Measurements from ENCODE around the gene ARHGEF10L. TPM values are rescaled to one million over a fixed set of nuclear protein-coding genes. Genes with fewer than 3 reads are reported as not detected.

The ARHGEF10L gene
- total and polyA plus RNA-seq, 8 donors, result 36.2 to 104 (median 52.8) TPM

- ATAC-seq (peak; percentile 1 to 33 (median 18)), FAIRE-seq (no peak), DNase-seq (no peak)
- H3K9me3 ChIP-seq, result no peaks in the 10 kb centered on the region
- peaks cover 40 to 45% (median 43%) of the 10 kb centered on the region in 3 donors for H3K4me1 ChIP-seq
- intact Hi-C loops (cut with DNase I), result no loop called here
- no peaks in the 10 kb centered on the region for H3K27me3 ChIP-seq
- no peak for TF ChIP-seq CTCF (IDR thresholded peaks at IDR 0.05)
- H3K27ac ChIP-seq, result peak overlapping the region; percentile 58 to 75 (median 74)
- H3K4me3 ChIP-seq, result no peak overlapping the region
- WGBS, 2 donors, result 37 to 57% methylated on average over 3 of the region's 3 CpGs
- H3K36me3 ChIP-seq, result peaks cover 0 to 12% (median 0%) of the 10 kb centered on the region in 3 donors
These were observed 48.2 kb downstream of the ARHGEF10L start for GRCh38 chr1:17587693-17588047.

- peak overlapping the region; percentile 58 to 75 (median 74) for H3K27ac ChIP-seq
- WGBS, 2 donors, result 3 to 7% methylated on average over 11 to 13 of the region's 13 CpGs
- peak; percentile 83 to 90 (median 86) for ATAC-seq
These were observed 48.8 kb downstream of the ARHGEF10L start for GRCh38 chr1:17588048-17588871.

GRCh38 chr1:17591814-17592430 is 52.4 kb downstream of the ARHGEF10L start:
- H3K27ac ChIP-seq, result peak overlapping the region in 1 of 4 donors; percentile 18
- H3K4me3 ChIP-seq, result no peak overlapping the region
- no peak for ATAC-seq
- H3K9me3 ChIP-seq, result no peaks in the 10 kb centered on the region
- no peak for FAIRE-seq
- H3K36me3 ChIP-seq, result peaks cover 0 to 32% (median 12%) of the 10 kb centered on the region in 3 donors
- peaks cover 10 to 20% (median 16%) of the 10 kb centered on the region in 3 donors for H3K4me1 ChIP-seq
- no peak for TF ChIP-seq CTCF (IDR thresholded peaks at IDR 0.05)
- intact Hi-C loops (cut with DNase I), result no loop called here
- 22 to 30% methylated on average over 7 of the region's 7 CpGs for WGBS, 2 donors
- no peaks in the 10 kb centered on the region for H3K27me3 ChIP-seq
- DNase-seq, result no peak

More at GRCh38 chr1:17588048-17588871, 48.8 kb downstream of the ARHGEF10L start:
- no peaks in the 10 kb centered on the region for H3K9me3 ChIP-seq
- no peaks in the 10 kb centered on the region for H3K27me3 ChIP-seq
- H3K4me1 ChIP-seq, result peaks cover 37 to 44% (median 38%) of the 10 kb centered on the region in 3 donors
- DNase-seq (peak; percentile 78 to 93 (median 88)), FAIRE-seq (no peak)
- H3K4me3 ChIP-seq, result peak overlapping the region in 1 of 4 donors; percentile 1
- peaks cover 0 to 18% (median 0%) of the 10 kb centered on the region in 3 donors for H3K36me3 ChIP-seq
- intact Hi-C loops (cut with DNase I), result no loop called here
- no peak for TF ChIP-seq CTCF (IDR thresholded peaks at IDR 0.05)

GRCh38 chr1:17594026-17594425 is 54.5 kb downstream of the ARHGEF10L start:
- H3K4me1 ChIP-seq, result peaks cover 0 to 4% (median 0%) of the 10 kb centered on the region in 3 donors
- intact Hi-C loops (cut with DNase I), result no loop called here
- DNase-seq, result no peak
- 84 to 91% methylated on average over 5 of the region's 5 CpGs for WGBS, 2 donors
- H3K36me3 ChIP-seq, result peaks cover 0 to 32% (median 16%) of the 10 kb centered on the region in 3 donors
- no peak for TF ChIP-seq CTCF (IDR thresholded peaks at IDR 0.05)
- no peak for FAIRE-seq
- no peaks in the 10 kb centered on the region for H3K9me3 ChIP-seq
- H3K4me3 ChIP-seq, result no peak overlapping the region
- no peaks in the 10 kb centered on the region for H3K27me3 ChIP-seq
- ATAC-seq, result no peak
- no peak overlapping the region for H3K27ac ChIP-seq
